Hepatocyte (in vitro differentiated cells): ENCODE results near the gene KIAA0753. TPM values are rescaled to one million over a fixed set of nuclear protein-coding genes. Genes with fewer than 3 reads are reported as not detected.
A peak's percentile ranks its signal among the peaks of the same experiment; 100 is the strongest.

Experiments used
- DNase-seq: peaks from one replicate; pipeline ENCODE4 v3.0.0-alpha.2; 2016; ENCODE audit warnings: low spot score
- H2AFZ ChIP-seq: fragments of 200-600 bp; sonication (generic); 2 replicates; pipeline ENCODE4 v1.6.0; 2016; ENCODE audit warnings: antibody characterized with exemption, mild to moderate bottlenecking
- H3K27ac ChIP-seq: fragments of 200-600 bp; sonication (generic); 2 replicates; pipeline ENCODE4 v1.5.1; 2016; ENCODE audit warnings: mild to moderate bottlenecking
- H3K27me3 ChIP-seq: fragments of 200-600 bp; sonication (generic); 2 replicates; pipeline ENCODE4 v1.6.1; 2016
- H3K36me3 ChIP-seq: fragments of 200-600 bp; sonication (generic); replicated peaks from 2 replicates; pipeline ENCODE4 v1.5.1; 2016; ENCODE audit warnings: low read depth; ENCODE audit not compliant: insufficient read depth
- H3K4me1 ChIP-seq: fragments of 200-600 bp; sonication (generic); 2 replicates; pipeline ENCODE4 v1.5.1; 2016; ENCODE audit warnings: mild to moderate bottlenecking, moderate library complexity; ENCODE audit not compliant: insufficient read depth
- H3K4me2 ChIP-seq: fragments of 200-600 bp; sonication (generic); 2 replicates; pipeline ENCODE4 v1.6.0; 2016
- H3K4me3 ChIP-seq: fragments of 200-600 bp; sonication (generic); 2 replicates; pipeline ENCODE4 v1.5.1; 2016; ENCODE audit warnings: mild to moderate bottlenecking
- H3K79me2 ChIP-seq: fragments of 200-600 bp; sonication (generic); 2 replicates; pipeline ENCODE4 v1.6.0; 2017; ENCODE audit warnings: mild to moderate bottlenecking
- H3K9me2 ChIP-seq: fragments of 200-600 bp; sonication (generic); replicated peaks from 2 replicates; pipeline ENCODE4 v1.6.0; 2017; ENCODE audit warnings: mild to moderate bottlenecking; ENCODE audit not compliant: insufficient read depth
- H3K9me3 ChIP-seq: fragments of 200-600 bp; sonication (generic); 2 replicates; pipeline ENCODE4 v1.5.1; 2016; ENCODE audit warnings: low read depth, mild to moderate bottlenecking
- H4K20me1 ChIP-seq: fragments of 200-600 bp; sonication (generic); 2 replicates; pipeline ENCODE4 v1.6.0; 2016; ENCODE audit warnings: mild to moderate bottlenecking; ENCODE audit not compliant: insufficient read depth, poor library complexity, severe bottlenecking
- CTCF ChIP-seq: fragments of 200-600 bp; sonication (generic); IDR thresholded peaks from 2 replicates; pipeline ENCODE4 v1.5.1; 2016; ENCODE audit warnings: antibody characterized with exemption, mild to moderate bottlenecking; ENCODE audit not compliant: poor library complexity
- EZH2 ChIP-seq: fragments of 200-600 bp; sonication (generic); IDR thresholded peaks from 2 replicates; pipeline ENCODE4 v1.6.1; 2016; ENCODE audit warnings: antibody characterized with exemption, mild to moderate bottlenecking, borderline replicate concordance
- EZH2phosphoT487 ChIP-seq: fragments of 200-600 bp; sonication (generic); IDR thresholded peaks from one replicate; pipeline ENCODE4 v1.6.1; 2018; ENCODE audit warnings: antibody characterized with exemption, mild to moderate bottlenecking, low read depth, moderate library complexity; ENCODE audit not compliant: unreplicated experiment, severe bottlenecking
- WGBS: methylation state at CpG from one replicate; pipeline ENCODE4 v1.1.6; 2016; ENCODE audit warnings: low lambda C conversion rate; ENCODE audit errors: missing lambda C conversion rate; 5-methylcytosine and 5-hydroxymethylcytosine counted together
- polyA plus RNA-seq: library from polyadenylated mRNA; unstranded; fragments of >200 nt; fragmentation: Nextera tagmentation; extraction: Ambion mirVana; gene quantifications from 2 replicates; pipeline ENCODE4 v1.2.1, GENCODE V29; 2016
- total RNA-seq: library from RNA; depleted of rRNA; stranded (reverse); fragments of >200 nt; gene quantifications from 2 replicates; pipeline ENCODE4 v1.2.3, GENCODE V29; 2014

KIAA0753 gene
- total and polyA plus RNA-seq, 2 experiments from 2014 or later = 6.0 to 12.0 TPM

- Histone ChIP-seq H2AFZ (no peak overlapping the region), H3K27me3 (peaks cover 28% of the 10 kb centered on the region), H3K4me1 (peaks cover 16% of the 10 kb centered on the region), H3K4me3 (no peak overlapping the region), H4K20me1 (no peaks in the 10 kb centered on the region), H3K27ac (no peak overlapping the region), H3K9me3 (no peaks in the 10 kb centered on the region), H3K36me3 (no peaks in the 10 kb centered on the region), H3K4me2 (peak overlapping the region; percentile 86), H3K9me2 (no peaks in the 10 kb centered on the region), H3K79me2 (no peaks in the 10 kb centered on the region)
- no peak for DNase-seq
- no peak for TF ChIP-seq EZH2
- TF ChIP-seq CTCF = no peak
- TF ChIP-seq EZH2phosphoT487 = no peak
- 59% methylated on average over 9 of the region's 9 CpGs for WGBS
Measured at GRCh38 chr17:6557040-6557438, 83.5 kb downstream of the KIAA0753 start.

DNA sequence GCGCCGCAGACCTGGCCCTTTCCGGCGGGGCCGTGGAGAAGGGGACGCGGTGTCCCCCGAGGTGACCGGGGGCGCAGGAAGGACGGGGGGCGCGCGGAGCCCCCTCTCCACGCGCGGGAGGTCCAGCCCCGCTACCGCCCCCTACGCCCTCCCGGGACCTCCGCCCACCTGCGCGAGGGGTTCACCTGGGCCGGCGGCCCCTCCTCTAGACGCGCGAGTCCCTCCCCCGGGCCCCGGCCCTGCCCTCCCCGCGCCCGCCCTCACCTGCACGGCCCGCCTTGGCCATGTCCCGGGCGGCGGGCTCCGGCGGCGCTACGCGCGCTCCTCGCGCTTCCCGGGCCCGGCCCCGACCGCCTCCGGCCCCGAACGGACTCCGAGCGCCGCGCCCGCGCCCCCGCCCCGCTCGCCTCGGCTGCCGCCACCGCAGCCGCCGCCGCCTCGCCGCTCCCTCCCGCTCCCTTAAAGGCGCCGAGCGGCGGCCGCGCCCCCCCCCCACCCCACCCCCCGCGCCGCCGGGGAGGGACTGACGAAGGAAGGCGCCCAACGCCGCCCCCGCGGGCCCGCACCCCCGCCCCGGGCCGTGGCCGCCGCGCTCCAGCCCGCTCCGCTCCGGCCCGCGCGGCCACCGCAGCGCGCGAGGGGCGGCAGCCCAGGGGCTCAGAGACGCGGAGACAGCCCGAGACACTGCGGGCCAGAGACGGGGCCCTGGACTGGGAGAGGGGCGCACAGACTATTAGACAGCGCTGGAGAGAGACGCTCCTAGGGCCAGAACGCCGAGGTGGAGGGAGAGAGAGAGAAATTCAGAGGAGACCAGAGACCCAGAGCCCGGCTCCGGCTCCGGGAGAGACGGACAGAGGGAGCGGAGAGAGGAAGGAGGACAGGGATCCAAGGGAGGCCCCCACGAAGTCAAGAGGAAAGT lies 84.1 kb downstream of the KIAA0753 start, which contains the start of gene PITPNM3:
Gene PITPNM3 (minus strand): TSS at position 435 of the 919 bp plus-strand sequence. CDS start 149 bp downstream, at position 286.
- Histone ChIP-seq H3K27me3 (peaks cover 28% of the 10 kb centered on the region), H3K9me3 (no peaks in the 10 kb centered on the region), H3K4me2 (peak within 1 kb of the TSS; percentile 99), H3K4me3 (peak within 1 kb of the TSS; percentile 64), H3K4me1 (peaks cover 23% of the 10 kb centered on the region), H2AFZ (peak within 1 kb of the TSS; percentile 56), H3K27ac (no peak within 1 kb of the TSS), H3K79me2 (no peaks in the 10 kb centered on the region), H4K20me1 (no peaks in the 10 kb centered on the region), H3K9me2 (no peaks in the 10 kb centered on the region), H3K36me3 (no peaks in the 10 kb centered on the region)
- TF ChIP-seq EZH2 = no peak
- no peak for TF ChIP-seq CTCF
- TF ChIP-seq EZH2phosphoT487 = no peak
- 7% methylated on average over 22 of the region's 122 CpGs for WGBS
- DNase-seq = peak; percentile 54

DNA sequence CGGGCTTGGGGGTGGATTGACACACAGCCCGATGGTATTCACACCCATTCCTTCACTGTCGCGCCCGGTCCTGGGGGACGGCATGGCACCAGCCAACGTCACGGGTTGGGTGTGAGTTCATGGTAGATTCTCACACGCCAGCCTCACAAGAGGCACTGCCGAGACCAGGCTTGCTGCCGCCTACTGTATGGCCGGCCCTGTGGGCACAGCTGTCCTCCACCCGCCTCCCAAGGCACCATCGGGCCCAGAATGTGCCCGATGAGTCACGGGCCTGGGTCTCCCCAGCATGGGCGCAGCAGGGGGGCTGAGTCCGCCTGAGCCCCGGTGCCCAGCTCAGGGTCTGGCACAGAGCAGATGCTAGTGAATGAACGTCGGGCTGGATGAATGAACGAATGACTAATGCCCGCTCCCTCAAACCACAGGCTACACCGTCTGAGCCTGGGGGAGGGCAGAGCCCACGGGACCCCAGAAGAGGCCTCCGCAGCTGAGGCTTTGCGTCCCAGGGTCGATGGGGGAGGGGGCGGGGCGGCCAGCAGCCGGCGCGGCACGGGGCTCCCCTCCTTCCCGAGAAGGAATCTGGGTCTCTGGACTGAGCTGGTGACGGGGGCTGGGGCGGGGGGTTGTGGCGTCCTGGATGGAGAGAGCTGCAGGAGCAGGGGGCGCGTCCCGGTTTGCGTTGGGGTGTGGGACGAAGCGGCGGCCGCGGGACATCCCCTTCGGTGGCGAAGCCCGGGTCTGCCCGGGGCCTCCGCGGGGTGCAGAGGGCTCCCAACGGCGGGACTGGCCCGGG lies 85.0 kb downstream of the KIAA0753 start:
- peaks cover 28% of the 10 kb centered on the region for H3K27me3 ChIP-seq
- H3K4me3 ChIP-seq = peak overlapping the region; percentile 64
- H3K27ac ChIP-seq = no peak overlapping the region
- H3K9me3 ChIP-seq = no peaks in the 10 kb centered on the region
- peaks cover 24% of the 10 kb centered on the region for H3K4me1 ChIP-seq
- DNase-seq = peak; percentile 50
- H3K9me2 ChIP-seq = no peaks in the 10 kb centered on the region
- TF ChIP-seq CTCF = no peak
- peak; percentile 31 for TF ChIP-seq EZH2phosphoT487
- peak; percentile 60 for TF ChIP-seq EZH2
- no peaks in the 10 kb centered on the region for H3K79me2 ChIP-seq
- no peaks in the 10 kb centered on the region for H3K36me3 ChIP-seq
- no peaks in the 10 kb centered on the region for H4K20me1 ChIP-seq
- peak overlapping the region; percentile 56 for H2AFZ ChIP-seq
- H3K4me2 ChIP-seq = peak overlapping the region; percentile 99
- WGBS = 3% methylated on average over 28 of the region's 56 CpGs
